Inferior parietal cortex (tissue), 1 donor: Measurements from ENCODE around the gene GGA3.
"Not testable (repeated sequence)": the region's sequence is repeated elsewhere in the genome, so short reads cannot be mapped to it uniquely, and the experiment has no call there.

ENCODE experiments used
- DNase-seq: peaks from one replicate; pipeline ENCODE4 v3.0.0-alpha.2; 2016; ENCODE audit errors: extremely low spot score

GGA3 gene

GRCh38 chr17:75271955-75272847, 10.8 kb upstream of the GGA3 start:
- DNase-seq, result no peak

GRCh38 chr17:75271233-75271954, 10.0 kb upstream of the GGA3 start:
- DNase-seq, result peak; percentile 76

- DNase-seq, result no peak
Measured at GRCh38 chr17:75270966-75271232, 9.5 kb upstream of the GGA3 start, which contains the start of gene MIF4GD. Gene MIF4GD (minus strand): TSS chr17:75271231. CDS start chr17:75270195, 1,036 bp downstream.

GRCh38 chr17:75270218-75270965, 9.0 kb upstream of the GGA3 start:
- peak; percentile 38 for DNase-seq

GRCh38 chr17:75269844-75270217, 8.4 kb upstream of the GGA3 start:
- DNase-seq, result no peak

- DNase-seq, result no peak
Measured at GRCh38 chr17:75267411-75268232, 6.2 kb upstream of the GGA3 start.

- DNase-seq, result no peak
Measured at GRCh38 chr17:75267153-75267410, 5.7 kb upstream of the GGA3 start.

GRCh38 chr17:75266316-75267152, 5.1 kb upstream of the GGA3 start:
- no peak for DNase-seq

GRCh38 chr17:75265614-75266315, 4.4 kb upstream of the GGA3 start:
- no peak for DNase-seq

- DNase-seq, result no peak
Measured at GRCh38 chr17:75263055-75263454, 1.6 kb upstream of the GGA3 start.

- DNase-seq, result no peak
Measured at GRCh38 chr17:75262112-75262606, 753 bp upstream of the GGA3 start.

- no peak for DNase-seq
Measured at GRCh38 chr17:75260641-75261335, 618 bp downstream of the GGA3 start.

GRCh38 chr17:75257228-75257627, 4.2 kb downstream of the GGA3 start:
- not testable (repeated sequence) for DNase-seq

- DNase-seq, result not testable (repeated sequence)
Measured at GRCh38 chr17:75255954-75256698, 5.3 kb downstream of the GGA3 start.

- DNase-seq, result no peak
Measured at GRCh38 chr17:75252039-75252816, 9.2 kb downstream of the GGA3 start.

- DNase-seq, result no peak
Measured at GRCh38 chr17:75250009-75250471, 11.4 kb downstream of the GGA3 start.

- no peak for DNase-seq
Measured at GRCh38 chr17:75249564-75249963, 11.8 kb downstream of the GGA3 start.

- no peak for DNase-seq
Measured at GRCh38 chr17:75246404-75246803, 15.0 kb downstream of the GGA3 start.
